ENCODE measurements around the gene HOOK2. TPM values are rescaled to one million over a fixed set of nuclear protein-coding genes. Genes with fewer than 3 reads are reported as not detected.

Gene HOOK2
- total and polyA plus RNA-seq, 2 experiments from 2014 or later: 70.5 to 113 TPM

DNA sequence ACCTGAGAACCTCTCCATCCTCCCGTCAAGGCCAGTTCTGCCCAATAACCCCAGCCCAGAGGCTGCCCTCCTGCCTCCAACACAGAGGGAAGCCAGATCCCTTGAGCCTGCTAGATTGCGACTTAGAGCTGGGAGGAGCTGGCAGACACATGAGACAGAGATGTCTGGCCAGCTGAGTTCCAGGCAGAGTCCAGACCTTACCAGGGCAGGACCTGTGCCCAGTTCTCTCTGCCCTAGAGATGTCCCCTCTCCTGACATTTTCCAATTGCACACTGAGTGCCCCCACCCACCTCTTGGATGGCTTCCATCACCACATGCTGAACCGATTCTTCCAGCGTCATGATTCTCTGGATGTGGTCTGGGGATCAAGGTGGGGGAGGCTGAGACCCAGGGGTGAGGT, 3.0 kb downstream of the HOOK2 start:
- TF ChIP-seq, protein P1, sequence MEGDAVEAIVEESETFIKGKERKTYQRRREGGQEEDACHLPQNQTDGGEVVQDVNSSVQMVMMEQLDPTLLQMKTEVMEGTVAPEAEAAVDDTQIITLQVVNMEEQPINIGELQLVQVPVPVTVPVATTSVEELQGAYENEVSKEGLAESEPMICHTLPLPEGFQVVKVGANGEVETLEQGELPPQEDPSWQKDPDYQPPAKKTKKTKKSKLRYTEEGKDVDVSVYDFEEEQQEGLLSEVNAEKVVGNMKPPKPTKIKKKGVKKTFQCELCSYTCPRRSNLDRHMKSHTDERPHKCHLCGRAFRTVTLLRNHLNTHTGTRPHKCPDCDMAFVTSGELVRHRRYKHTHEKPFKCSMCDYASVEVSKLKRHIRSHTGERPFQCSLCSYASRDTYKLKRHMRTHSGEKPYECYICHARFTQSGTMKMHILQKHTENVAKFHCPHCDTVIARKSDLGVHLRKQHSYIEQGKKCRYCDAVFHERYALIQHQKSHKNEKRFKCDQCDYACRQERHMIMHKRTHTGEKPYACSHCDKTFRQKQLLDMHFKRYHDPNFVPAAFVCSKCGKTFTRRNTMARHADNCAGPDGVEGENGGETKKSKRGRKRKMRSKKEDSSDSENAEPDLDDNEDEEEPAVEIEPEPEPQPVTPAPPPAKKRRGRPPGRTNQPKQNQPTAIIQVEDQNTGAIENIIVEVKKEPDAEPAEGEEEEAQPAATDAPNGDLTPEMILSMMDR (IDR thresholded peaks at IDR 0.05; ENCODE audit: poor library complexity): no peak
- TF ChIP-seq EZH2 (IDR thresholded peaks at IDR 0.05; ENCODE audit: borderline replicate concordance): no peak
- no peak for TF ChIP-seq EZH2phosphoT487 (IDR thresholded peaks at IDR 0.05; ENCODE audit: low read depth, severe bottlenecking, unreplicated experiment)
- Histone ChIP-seq H3K79me2 (peaks cover 17% of the 10 kb centered on the region), H3K27me3 (no peaks in the 10 kb centered on the region), H3K4me2 (no peak overlapping the region), H3K27ac (no peak overlapping the region), H3K9me2 (replicated peaks; ENCODE audit: insufficient read depth) (no peaks in the 10 kb centered on the region), H3K4me3 (no peak overlapping the region), H3K4me1 (ENCODE audit: insufficient read depth) (peaks cover 2% of the 10 kb centered on the region), H3K9me3 (ENCODE audit: low read depth) (no peaks in the 10 kb centered on the region), H2AFZ (no peak overlapping the region), H4K20me1 (ENCODE audit: insufficient read depth, poor library complexity, severe bottlenecking) (no peaks in the 10 kb centered on the region), H3K36me3 (replicated peaks; ENCODE audit: insufficient read depth, low read depth) (no peaks in the 10 kb centered on the region)
- WGBS (ENCODE audit: low lambda C conversion rate, missing lambda C conversion rate): 81% methylated on average over 4 of the region's 4 CpGs
- DNase-seq (ENCODE audit: low spot score): no peak

- H3K9me3 ChIP-seq (ENCODE audit: low read depth): no peaks in the 10 kb centered on the region
- DNase-seq (ENCODE audit: low spot score): no peak
- no peaks in the 10 kb centered on the region for H4K20me1 ChIP-seq (ENCODE audit: insufficient read depth, poor library complexity, severe bottlenecking)
- no peaks in the 10 kb centered on the region for H3K4me1 ChIP-seq (ENCODE audit: insufficient read depth)
- no peak overlapping the region for H3K4me2 ChIP-seq
- no peak overlapping the region for H3K27ac ChIP-seq
- no peaks in the 10 kb centered on the region for H3K9me2 ChIP-seq (replicated peaks; ENCODE audit: insufficient read depth)
- no peak overlapping the region for H2AFZ ChIP-seq
- peaks cover 7% of the 10 kb centered on the region for H3K79me2 ChIP-seq
- H3K27me3 ChIP-seq: no peaks in the 10 kb centered on the region
- H3K4me3 ChIP-seq: no peak overlapping the region
- no peaks in the 10 kb centered on the region for H3K36me3 ChIP-seq (replicated peaks; ENCODE audit: insufficient read depth, low read depth)
- no peak for TF ChIP-seq EZH2phosphoT487 (IDR thresholded peaks at IDR 0.05; ENCODE audit: low read depth, severe bottlenecking, unreplicated experiment)
- no peak for TF ChIP-seq EZH2 (IDR thresholded peaks at IDR 0.05; ENCODE audit: borderline replicate concordance)
- TF ChIP-seq, protein P1 (IDR thresholded peaks at IDR 0.05; ENCODE audit: poor library complexity): no peak
- WGBS (ENCODE audit: low lambda C conversion rate, missing lambda C conversion rate): over 99% methylated on average over 13 of the region's 13 CpGs
Observed at GRCh38 chr19:12770922-12771321, 4.4 kb downstream of the HOOK2 start.

DNA sequence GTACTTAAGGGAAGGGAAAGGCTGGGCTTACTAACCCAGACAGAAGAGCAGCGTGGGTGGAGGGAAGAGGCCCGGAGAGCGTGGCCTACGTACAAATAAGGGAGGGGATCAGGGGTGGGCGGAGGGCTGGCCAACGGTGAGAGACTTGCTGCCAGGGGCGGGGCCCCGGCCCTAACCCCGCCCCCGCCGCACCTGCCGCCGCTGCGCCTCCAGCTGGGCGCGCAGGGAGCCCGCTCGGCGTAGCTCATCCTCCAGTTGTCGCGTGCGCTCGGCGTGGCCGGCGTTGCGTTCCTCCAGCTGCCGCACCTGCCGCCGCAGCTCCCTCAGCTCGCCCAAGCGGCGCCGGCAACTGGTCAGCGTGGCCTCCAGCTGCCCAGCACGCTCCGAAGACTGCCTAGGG, 5.7 kb downstream of the HOOK2 start:
- H3K9me2 ChIP-seq (replicated peaks; ENCODE audit: insufficient read depth): no peaks in the 10 kb centered on the region
- H3K27ac ChIP-seq: no peak overlapping the region
- WGBS (ENCODE audit: low lambda C conversion rate, missing lambda C conversion rate): 59% methylated on average over 12 of the region's 37 CpGs
- H3K27me3 ChIP-seq: no peaks in the 10 kb centered on the region
- no peaks in the 10 kb centered on the region for H3K4me1 ChIP-seq (ENCODE audit: insufficient read depth)
- H3K4me2 ChIP-seq: no peak overlapping the region
- H3K4me3 ChIP-seq: no peak overlapping the region
- no peaks in the 10 kb centered on the region for H3K36me3 ChIP-seq (replicated peaks; ENCODE audit: insufficient read depth, low read depth)
- H4K20me1 ChIP-seq (ENCODE audit: insufficient read depth, poor library complexity, severe bottlenecking): no peaks in the 10 kb centered on the region
- H3K9me3 ChIP-seq (ENCODE audit: low read depth): no peaks in the 10 kb centered on the region
- no peak overlapping the region for H2AFZ ChIP-seq
- DNase-seq (ENCODE audit: low spot score): peak; percentile 50
- no peak for TF ChIP-seq EZH2phosphoT487 (IDR thresholded peaks at IDR 0.05; ENCODE audit: low read depth, severe bottlenecking, unreplicated experiment)
- peaks cover 7% of the 10 kb centered on the region for H3K79me2 ChIP-seq

- no peaks in the 10 kb centered on the region for H3K79me2 ChIP-seq
- H3K4me1 ChIP-seq (ENCODE audit: insufficient read depth): no peaks in the 10 kb centered on the region
- DNase-seq (ENCODE audit: low spot score): no peak
- H2AFZ ChIP-seq: no peak overlapping the region
- H3K4me3 ChIP-seq: no peak overlapping the region
- no peaks in the 10 kb centered on the region for H3K36me3 ChIP-seq (replicated peaks; ENCODE audit: insufficient read depth, low read depth)
- TF ChIP-seq EZH2phosphoT487 (IDR thresholded peaks at IDR 0.05; ENCODE audit: low read depth, severe bottlenecking, unreplicated experiment) (no peak), EZH2 (IDR thresholded peaks at IDR 0.05; ENCODE audit: borderline replicate concordance) (no peak)
- TF ChIP-seq, protein P1 (IDR thresholded peaks at IDR 0.05; ENCODE audit: poor library complexity): no peak
- H3K27me3 ChIP-seq: no peaks in the 10 kb centered on the region
- 98% methylated on average over 13 of the region's 15 CpGs for WGBS (ENCODE audit: low lambda C conversion rate, missing lambda C conversion rate)
- H3K9me2 ChIP-seq (replicated peaks; ENCODE audit: insufficient read depth): no peaks in the 10 kb centered on the region
- H4K20me1 ChIP-seq (ENCODE audit: insufficient read depth, poor library complexity, severe bottlenecking): no peaks in the 10 kb centered on the region
- H3K27ac ChIP-seq: no peak overlapping the region
- no peaks in the 10 kb centered on the region for H3K9me3 ChIP-seq (ENCODE audit: low read depth)
- no peak overlapping the region for H3K4me2 ChIP-seq
Observed at GRCh38 chr19:12767666-12768065, 7.7 kb downstream of the HOOK2 start.
